ENCODE measurements around the gene TMEM178B.
"Not testable (repeated sequence)": the region's sequence is repeated elsewhere in the genome, so short reads cannot be mapped to it uniquely, and the experiment has no call there.

The TMEM178B gene

GRCh38 chr7:141393056-141393455, 319.2 kb downstream of the TMEM178B start:
- no peak for DNase-seq (ENCODE audit: low read depth)
- no peak overlapping the region for H3K4me3 ChIP-seq (ENCODE audit: low read depth, low read length)
- TF ChIP-seq, protein P1, sequence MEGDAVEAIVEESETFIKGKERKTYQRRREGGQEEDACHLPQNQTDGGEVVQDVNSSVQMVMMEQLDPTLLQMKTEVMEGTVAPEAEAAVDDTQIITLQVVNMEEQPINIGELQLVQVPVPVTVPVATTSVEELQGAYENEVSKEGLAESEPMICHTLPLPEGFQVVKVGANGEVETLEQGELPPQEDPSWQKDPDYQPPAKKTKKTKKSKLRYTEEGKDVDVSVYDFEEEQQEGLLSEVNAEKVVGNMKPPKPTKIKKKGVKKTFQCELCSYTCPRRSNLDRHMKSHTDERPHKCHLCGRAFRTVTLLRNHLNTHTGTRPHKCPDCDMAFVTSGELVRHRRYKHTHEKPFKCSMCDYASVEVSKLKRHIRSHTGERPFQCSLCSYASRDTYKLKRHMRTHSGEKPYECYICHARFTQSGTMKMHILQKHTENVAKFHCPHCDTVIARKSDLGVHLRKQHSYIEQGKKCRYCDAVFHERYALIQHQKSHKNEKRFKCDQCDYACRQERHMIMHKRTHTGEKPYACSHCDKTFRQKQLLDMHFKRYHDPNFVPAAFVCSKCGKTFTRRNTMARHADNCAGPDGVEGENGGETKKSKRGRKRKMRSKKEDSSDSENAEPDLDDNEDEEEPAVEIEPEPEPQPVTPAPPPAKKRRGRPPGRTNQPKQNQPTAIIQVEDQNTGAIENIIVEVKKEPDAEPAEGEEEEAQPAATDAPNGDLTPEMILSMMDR (IDR thresholded peaks at IDR 0.05; ENCODE audit: control insufficient read depth, extremely low read depth, insufficient read depth) = no peak

DNA sequence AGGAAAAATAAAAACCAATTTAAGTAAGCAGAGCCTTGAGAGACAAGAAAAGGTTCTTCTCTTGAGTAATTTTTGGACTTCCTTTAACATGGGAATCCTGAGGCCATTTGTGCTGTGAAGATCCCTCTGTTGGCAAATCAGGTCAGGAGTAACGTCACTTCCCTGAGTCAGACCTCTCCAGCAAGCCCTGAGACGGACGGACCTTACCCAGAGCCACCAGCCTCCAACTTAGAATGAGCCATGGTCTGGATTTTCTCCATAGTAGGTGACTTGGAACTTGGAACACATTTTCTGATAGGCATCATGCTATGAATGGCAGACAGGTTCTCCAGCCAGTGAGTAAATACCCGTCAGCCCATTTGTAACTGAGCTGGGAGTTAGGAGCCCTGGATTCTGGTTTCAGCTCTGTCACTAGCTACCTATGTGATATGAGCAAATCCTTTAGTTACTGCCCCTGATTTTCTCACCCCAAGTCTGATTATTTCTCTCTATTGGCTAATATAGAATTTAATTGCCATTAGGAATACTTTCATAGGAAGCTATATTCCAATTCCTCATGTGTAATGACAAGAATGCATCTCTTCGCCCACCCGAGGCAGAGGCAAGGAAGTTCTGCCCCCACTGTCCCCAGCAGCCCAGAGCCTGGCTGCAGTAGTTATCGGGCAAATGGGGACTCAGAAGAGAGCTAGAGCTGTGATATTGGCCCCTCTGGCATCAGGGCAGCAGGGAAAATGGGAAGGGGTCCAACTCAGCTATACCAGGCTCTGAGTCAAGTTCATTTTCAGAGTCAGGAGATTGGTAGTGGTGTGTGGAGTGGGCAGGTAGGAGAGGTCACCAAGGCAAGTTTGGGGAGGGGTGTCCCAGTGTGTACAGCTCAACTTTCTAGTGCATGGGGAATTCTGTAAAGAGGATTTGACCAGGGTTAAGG, 323.6 kb downstream of the TMEM178B start:
- no peak for DNase-seq (ENCODE audit: low read depth)
- no peak overlapping the region for H3K4me3 ChIP-seq (ENCODE audit: low read depth, low read length)
- TF ChIP-seq, protein P1 (IDR thresholded peaks at IDR 0.05; ENCODE audit: control insufficient read depth, extremely low read depth, insufficient read depth) = no peak

- TF ChIP-seq, protein P1 (IDR thresholded peaks at IDR 0.05; ENCODE audit: control insufficient read depth, extremely low read depth, insufficient read depth) = no peak
- DNase-seq (ENCODE audit: low read depth) = no peak
- H3K4me3 ChIP-seq (ENCODE audit: low read depth, low read length) = no peak overlapping the region
These were observed 326.5 kb downstream of the TMEM178B start for GRCh38 chr7:141400356-141400755.

GRCh38 chr7:141402277-141402996, 328.6 kb downstream of the TMEM178B start:
- no peak for DNase-seq (ENCODE audit: low read depth)
- H3K4me3 ChIP-seq (ENCODE audit: low read depth, low read length) = no peak overlapping the region
- TF ChIP-seq, protein P1 (IDR thresholded peaks at IDR 0.05; ENCODE audit: control insufficient read depth, extremely low read depth, insufficient read depth) = no peak

- DNase-seq (ENCODE audit: low read depth); H3K4me3 ChIP-seq (ENCODE audit: low read depth, low read length): not testable (repeated sequence)
These were observed 330.0 kb downstream of the TMEM178B start for GRCh38 chr7:141403846-141404245.

DNA sequence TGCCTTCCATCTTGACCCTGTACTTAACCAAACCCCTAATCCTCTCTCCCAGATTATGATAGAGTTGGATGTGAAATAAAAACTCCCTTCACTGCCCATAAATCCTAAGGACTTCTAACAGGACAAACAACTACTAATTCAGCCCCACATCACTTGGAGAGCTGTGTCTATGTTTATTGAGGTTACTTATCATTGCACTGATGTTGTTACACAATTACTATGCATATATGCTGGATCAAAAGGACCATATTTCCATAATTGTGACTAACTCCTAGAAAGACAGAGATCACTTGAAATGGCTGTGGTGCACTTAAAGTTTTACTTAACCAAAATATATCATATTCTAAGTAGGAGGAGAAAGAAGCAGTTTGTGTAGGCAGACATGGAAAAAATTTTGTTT, 332.5 kb downstream of the TMEM178B start:
- TF ChIP-seq, protein P1 (IDR thresholded peaks at IDR 0.05; ENCODE audit: control insufficient read depth, extremely low read depth, insufficient read depth) = no peak
- no peak overlapping the region for H3K4me3 ChIP-seq (ENCODE audit: low read depth, low read length)
- no peak for DNase-seq (ENCODE audit: low read depth)

DNA sequence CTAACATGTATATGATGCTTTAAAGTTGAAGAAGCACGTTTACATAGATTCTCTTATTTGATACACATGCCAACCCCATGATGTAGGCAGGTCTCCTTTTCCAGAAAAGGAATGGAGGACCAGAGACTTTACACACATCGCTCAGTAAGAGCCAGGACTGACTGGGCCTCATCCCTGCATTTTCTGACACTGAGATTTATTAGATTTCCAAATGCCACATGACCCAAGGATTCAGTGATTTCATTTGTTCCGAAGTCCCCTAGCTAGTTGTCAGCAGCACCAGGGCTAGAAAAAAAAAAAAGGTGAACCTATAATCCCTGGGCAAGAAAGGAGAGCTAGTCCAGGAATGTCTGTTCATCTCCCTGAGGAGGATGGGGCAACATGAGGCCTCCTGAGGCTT, 334.0 kb downstream of the TMEM178B start:
- DNase-seq (ENCODE audit: low read depth) = no peak
- H3K4me3 ChIP-seq (ENCODE audit: low read depth, low read length) = no peak overlapping the region
- TF ChIP-seq, protein P1 (IDR thresholded peaks at IDR 0.05; ENCODE audit: control insufficient read depth, extremely low read depth, insufficient read depth) = no peak
